Retina (tissue), 1 donor: Measurements from ENCODE around the gene PLD1.
A peak's percentile ranks its signal among the peaks of the same experiment; 100 is the strongest.
"Not testable (repeated sequence)": the region's sequence is repeated elsewhere in the genome, so short reads cannot be mapped to it uniquely, and the experiment has no call there.

Source experiments
- DNase-seq: peaks from one replicate; pipeline ENCODE4 v3.0.0-alpha.2; 2016

PLD1 gene, protein sequence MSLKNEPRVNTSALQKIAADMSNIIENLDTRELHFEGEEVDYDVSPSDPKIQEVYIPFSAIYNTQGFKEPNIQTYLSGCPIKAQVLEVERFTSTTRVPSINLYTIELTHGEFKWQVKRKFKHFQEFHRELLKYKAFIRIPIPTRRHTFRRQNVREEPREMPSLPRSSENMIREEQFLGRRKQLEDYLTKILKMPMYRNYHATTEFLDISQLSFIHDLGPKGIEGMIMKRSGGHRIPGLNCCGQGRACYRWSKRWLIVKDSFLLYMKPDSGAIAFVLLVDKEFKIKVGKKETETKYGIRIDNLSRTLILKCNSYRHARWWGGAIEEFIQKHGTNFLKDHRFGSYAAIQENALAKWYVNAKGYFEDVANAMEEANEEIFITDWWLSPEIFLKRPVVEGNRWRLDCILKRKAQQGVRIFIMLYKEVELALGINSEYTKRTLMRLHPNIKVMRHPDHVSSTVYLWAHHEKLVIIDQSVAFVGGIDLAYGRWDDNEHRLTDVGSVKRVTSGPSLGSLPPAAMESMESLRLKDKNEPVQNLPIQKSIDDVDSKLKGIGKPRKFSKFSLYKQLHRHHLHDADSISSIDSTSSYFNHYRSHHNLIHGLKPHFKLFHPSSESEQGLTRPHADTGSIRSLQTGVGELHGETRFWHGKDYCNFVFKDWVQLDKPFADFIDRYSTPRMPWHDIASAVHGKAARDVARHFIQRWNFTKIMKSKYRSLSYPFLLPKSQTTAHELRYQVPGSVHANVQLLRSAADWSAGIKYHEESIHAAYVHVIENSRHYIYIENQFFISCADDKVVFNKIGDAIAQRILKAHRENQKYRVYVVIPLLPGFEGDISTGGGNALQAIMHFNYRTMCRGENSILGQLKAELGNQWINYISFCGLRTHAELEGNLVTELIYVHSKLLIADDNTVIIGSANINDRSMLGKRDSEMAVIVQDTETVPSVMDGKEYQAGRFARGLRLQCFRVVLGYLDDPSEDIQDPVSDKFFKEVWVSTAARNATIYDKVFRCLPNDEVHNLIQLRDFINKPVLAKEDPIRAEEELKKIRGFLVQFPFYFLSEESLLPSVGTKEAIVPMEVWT

DNA sequence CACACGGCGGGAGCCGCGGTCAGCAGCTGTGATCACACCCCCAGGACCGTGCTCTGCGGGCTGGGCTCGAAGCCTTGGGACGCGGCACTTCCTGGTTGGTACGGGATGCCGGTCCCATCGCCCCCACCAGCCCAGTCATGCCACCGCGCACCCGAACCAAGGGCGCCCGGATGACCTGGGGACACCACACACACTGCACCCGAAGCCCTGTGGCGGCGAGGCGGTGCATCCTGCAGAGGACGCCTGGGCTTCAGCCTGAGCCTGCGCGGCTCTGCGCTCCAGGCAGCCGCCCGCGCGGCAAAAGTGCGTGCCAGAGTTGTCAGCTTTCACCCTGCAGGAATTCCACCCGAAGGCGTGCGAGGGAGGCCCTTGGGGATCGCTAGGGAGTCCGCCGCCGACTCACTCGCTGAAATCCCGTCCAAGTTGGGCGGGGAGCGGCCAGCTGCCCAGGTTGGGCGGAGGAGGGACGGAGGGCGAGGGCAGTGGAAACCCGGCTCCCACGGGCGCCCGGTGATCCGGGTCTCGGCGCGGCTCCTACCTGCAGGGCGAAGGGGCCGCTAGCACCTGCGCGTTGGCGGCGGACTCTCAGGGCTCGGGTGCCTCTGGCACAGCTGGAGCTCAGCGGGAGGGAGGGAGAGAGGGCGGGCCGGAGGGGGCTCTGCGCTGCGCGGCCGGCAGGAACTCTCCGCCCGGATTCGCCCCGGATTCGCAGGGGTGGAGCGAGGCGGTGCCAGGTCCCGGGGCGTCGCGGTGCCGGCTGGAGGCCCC lies at the start of gene PLD1:
Gene PLD1, minus strand, starts transcription at position 623 of the 768 bp plus-strand sequence. CDS start 72,432 bp downstream, outside the sequence.
- peak; percentile 86 for DNase-seq

DNA sequence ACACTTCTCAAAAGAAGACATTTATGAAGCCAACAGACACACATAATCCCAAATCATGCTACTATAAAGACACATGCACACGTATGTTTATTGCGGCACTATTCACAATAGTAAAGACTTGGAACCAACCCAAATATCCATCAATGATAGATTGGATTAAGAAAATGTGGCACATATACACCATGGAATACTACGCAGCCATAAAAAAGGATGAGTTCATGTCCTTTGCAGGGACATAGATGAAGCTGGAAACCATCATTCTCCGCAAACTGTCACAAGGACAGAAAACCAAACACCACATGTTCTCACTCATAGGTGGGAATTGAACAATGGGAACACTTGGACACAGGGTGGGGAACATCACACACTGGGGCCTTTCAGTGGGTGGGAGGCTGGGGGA lies 48.5 kb upstream of the PLD1 start:
- DNase-seq, result not testable (repeated sequence)

DNA sequence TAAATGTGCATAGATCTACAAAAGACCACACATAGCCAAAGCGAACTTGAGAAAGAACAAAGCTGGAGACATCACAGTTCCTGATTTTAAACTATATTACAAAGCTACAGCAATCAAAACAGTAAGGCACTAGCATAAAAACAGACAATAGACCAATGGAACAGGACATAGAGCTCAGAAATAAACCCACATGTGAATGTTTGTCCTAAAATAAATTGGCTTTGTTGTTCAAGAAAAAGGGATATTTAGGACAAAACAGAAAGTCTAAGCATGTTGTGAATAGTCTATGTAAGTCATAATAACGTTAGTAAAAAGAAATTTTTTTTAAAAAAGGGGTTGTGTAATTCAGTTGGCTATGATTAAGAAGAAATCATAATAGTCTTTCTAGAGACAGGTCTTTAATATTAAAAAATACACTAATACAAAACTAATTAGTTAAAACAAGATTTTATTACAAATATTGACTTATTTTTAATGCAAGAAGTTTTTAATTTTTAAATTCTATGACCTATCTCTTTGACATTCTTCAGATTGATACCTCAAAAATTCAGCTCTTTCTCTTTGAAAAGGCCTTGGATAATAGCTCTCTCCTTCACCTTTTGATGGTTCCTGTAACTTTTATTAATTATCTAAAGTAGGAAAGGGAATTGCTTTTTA lies 44.5 kb upstream of the PLD1 start:
- DNase-seq, result no peak

DNA sequence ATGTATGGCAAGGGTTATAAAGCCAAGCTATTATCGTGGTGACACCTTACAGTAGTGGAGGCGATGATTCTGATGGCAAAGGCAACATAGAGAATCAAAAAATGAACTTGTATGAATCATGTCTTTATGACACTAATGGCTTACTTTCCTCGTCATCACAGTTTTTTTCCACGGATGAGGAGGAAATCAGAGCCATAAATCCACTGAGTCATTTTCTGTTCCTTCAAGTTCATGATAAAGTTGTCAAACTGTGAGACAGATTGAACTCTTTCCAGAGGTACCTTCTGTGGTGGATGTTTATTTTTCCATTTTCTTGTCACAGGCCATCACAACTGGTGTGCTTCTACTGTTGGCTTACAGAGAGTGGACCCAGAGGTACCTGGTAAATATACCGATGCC lies 41.4 kb upstream of the PLD1 start:
- DNase-seq, result no peak

DNA sequence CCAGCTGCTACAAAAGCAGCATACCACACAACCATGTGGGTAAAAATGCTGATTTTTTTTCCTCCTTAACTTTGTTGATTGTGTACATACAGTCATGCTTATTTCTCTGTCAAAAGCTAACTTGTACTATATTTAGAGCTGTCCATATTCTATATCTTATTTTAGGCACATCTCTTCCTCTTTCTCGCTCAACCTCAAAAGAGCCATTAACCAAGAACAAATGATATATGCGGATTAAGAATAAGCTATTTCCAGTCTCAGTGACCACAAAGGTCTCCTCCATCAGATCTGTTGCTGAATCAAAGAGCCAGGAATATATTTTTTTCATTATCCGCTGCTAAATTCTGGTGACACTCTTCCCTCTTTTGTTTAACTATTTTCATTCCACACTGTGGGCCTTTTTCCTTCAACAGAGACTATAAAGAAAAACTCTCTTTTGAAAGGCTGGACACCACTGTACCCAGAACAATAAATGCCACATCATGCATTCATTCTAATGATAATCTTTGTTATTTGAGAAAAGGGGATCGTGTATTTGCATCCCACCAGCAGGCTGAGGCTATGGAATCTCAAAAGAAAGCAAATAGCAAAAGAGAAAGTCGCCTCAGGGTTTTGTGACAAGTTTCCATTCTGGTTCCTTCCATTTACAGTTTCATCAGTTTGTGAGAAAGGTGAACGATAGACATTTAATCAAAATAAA lies 40.8 kb upstream of the PLD1 start:
- no peak for DNase-seq

DNA sequence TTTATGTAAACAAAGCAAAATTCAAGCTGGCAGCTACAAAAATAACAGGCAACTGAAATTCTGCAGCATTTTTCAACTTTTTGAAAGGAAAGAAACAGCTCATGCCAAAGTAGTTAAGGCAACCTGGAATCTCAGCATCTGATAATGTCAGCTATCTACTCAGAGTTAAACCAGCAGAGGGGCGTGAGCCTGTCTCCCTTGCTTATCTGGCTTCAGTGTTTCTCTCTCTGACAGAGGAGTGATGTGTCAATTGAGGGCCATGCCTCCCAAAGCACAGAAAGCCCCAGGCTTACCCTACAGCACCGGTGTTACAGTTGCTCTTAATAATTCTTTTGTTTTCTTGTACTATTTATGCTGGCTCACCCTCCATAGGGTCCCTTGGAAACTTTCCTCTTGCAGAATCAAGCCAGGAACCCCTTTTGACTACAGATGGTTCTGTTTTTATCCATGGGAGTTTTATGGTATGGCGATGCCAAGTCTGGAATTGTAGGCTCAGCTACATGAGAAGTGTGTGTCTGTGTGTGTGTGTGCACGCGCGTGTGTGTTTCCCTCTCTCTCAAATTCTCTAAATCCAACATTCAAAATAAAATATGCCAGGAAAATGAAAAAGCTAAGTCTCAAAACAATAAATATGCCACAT lies 40.2 kb upstream of the PLD1 start:
- DNase-seq, result no peak

DNA sequence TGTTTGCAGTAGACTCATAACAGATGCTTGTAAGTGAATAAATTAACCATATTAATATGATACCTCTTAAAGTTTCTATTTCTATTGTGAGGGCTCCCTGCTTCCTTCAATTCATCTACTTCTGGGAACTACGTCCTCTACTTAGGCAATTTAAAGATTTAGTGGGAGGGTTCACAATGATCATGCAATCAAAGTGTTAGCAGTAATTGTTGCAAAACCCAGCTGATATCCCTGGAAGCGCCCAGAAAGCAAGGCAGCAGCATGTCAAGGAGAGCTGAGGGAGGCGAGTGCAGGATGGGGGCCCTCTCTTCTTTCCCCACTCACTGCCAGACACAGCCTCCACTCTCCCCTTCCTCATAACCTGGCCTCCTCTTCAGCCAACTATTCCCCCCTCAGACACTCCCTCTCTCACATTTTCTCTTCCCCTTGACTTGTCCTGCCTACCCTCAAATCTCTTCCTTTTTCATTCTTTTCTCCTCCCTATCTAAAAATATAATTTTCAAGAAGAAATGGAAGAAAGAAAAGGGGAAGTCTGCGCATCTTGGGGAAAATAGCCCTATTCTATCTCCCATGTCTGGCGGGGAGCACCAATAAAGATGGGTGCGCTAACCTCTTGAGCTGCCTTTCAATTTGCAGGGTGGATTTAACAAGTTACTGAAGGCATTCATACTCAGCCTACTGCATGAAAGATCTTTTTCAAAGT lies 39.5 kb upstream of the PLD1 start:
- no peak for DNase-seq

DNA sequence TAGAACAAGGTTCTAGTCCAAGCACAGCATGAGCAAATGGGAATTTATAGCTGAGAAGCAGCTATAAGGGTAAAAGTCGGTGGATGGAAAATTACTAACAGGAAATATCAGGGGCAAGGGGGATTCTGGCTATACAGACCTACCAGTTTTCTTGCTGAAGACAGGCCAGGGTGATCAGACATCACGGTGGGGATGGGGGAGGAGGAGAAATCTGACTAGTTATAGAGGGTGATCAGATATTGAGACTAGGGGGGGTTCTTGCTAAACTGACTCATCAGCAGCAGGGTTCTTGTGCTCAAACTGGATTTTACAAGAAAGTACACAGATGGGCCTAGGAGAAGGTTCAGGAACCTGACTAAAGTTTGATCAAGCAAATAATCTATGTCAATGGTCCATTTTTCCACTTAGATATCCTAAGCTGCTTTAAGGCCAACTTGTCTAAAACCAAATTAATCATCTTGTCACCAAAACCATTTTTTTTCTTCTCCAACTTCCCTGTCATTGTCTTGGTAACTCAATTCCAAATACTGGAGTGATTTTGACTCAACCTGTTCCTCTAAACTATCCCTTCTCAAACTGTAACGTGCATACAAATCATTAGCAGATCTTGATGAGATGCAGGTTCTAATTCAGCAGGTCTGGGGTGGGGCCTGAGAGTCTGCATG lies 37.4 kb upstream of the PLD1 start:
- DNase-seq, result no peak

DNA sequence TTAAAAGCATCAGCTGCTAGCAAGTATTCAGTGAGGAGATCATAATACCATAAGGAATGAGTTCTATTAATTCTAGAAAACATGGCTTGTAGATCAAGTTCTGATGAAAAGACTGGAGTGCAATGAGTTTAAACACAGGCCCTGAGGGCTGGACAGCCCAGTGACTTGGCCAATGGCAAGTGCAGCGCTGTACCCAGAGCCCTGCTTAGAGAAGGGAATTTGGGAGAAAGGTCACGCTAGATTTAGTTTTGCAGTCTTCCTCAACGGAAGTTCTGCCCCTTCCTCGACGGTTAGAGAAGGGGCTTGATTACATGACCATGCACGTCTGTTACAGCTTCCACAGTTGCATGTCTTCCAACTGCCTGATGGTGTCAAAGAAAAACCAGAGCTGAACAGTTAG lies 36.9 kb upstream of the PLD1 start:
- DNase-seq, result no peak

DNA sequence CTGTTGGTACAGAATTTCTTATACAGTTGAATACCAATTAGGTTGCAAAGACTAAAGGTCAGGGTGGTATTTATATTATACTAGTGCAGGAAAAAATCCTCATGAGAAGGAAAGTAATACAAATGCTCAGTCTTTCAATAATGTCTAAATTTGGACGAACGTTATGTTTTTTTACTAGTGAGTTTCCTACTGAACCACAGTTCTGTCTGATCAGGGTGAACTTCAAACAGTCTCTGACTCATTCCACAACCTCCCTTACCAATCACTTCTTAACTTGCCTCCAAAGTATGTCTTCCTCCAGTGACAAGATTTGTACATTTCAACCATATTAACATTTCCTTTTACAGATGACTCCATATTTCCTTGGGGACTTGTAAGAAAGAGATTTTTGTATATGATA lies 36.3 kb upstream of the PLD1 start:
- no peak for DNase-seq

DNA sequence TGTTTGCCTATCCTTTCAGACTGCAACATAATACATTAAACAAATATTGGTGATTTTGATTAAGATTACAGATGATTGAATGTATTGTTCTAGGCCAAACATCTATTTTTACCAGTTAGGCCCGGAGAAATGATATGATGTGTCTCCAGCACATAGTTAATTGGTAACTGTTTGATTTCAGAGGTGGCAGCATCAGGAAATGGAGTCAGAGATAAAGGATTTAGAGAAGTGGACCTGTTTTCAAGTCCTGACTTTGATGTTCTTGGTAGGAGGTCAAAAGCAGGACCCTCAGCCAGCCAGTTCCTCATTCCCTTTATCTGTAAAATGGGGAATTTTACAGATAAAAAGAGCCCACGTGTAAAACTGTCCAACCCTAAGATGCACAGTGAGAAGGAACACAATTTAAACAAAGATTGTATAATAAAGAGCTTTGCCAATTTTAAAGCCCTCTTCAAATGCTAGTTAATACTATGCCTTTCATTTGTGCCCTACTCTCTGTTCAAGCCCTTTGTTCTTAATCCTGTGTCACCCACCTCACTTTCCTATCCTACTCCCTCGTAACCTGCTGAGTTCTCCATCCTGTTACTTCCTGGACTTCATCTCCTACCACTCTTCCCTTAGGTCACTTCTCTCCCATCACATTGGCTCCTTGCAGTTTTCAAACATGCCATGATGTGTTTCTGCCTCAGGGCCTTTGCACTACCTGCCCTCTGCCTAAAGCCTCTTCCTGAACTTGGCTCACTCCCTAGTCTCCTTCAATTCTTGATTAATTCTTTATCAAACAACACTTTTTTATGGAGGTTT lies 35.4 kb upstream of the PLD1 start:
- DNase-seq, result no peak

DNA sequence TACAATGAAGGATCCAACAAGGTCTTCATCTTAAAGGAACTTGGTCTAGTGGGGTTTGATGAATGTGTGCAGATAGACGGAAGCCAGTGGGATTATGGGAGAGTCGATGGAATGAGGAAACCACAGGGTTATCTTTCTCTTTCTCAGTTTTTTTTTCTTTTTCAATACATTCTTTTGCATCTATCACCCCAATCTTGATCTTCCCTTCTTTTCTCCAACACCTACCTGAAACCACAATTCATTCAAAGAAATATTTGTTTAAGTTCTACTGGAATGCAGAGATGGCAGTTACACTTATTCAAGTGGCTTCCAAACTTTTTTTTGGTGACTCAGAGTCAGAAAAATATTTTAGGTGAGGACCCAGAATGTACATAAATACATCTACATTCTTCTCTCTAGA lies 34.6 kb upstream of the PLD1 start:
- DNase-seq, result no peak

DNA sequence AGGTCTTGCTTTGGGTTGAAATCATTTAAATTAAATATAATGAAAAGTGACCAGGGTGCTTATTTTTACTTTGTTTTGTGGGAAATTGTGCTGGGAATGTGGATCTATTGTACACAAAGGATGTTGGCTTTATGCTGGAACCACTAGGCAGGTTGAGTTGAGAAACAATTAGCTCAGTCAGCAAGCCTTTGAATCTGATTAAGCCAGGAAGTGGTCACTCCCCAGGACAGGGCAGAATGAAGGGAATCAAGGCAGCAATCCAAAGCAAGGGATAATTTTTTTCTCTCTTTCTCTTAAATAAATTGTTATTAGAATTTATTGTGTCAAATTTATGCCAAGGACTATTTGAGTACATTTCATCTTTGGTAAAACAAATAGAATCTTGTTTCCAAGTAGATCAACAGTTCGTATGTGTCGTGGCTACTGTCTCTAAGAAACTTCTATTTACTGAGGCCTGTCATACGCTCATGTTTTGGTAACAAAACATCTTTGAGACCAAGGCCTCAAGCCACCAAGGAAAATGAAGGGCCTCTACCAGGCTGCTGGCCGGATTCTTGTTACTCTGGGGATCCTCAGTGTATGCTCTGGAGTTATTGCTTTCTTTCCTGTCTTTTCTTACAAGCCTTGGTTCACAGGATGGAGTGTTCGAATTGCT lies 32.7 kb upstream of the PLD1 start, which contains the start of gene TMEM212:
Gene TMEM212, plus strand, starts transcription at position 486 of the 655 bp plus-strand sequence. Its CDS starts 35 bp downstream, at position 521.
- no peak for DNase-seq

DNA sequence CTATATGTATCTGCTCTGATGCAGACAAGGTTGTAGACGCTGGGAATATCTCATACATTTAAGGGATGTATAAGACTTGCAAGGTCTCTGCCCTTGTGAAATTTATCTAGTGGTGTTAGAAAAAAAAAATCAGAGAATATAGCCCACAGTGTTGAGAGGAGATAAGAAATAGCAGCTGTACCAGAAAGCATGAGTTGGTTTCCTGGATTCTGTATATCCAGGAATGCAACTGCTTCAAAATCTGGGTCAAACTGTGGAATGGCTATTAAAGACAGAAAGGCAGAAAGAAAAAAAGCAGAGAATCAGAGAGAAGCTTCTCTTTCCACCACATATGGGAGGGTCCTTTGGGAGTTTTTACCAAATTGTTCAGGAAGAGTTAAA lies 31.3 kb upstream of the PLD1 start:
- no peak for DNase-seq

DNA sequence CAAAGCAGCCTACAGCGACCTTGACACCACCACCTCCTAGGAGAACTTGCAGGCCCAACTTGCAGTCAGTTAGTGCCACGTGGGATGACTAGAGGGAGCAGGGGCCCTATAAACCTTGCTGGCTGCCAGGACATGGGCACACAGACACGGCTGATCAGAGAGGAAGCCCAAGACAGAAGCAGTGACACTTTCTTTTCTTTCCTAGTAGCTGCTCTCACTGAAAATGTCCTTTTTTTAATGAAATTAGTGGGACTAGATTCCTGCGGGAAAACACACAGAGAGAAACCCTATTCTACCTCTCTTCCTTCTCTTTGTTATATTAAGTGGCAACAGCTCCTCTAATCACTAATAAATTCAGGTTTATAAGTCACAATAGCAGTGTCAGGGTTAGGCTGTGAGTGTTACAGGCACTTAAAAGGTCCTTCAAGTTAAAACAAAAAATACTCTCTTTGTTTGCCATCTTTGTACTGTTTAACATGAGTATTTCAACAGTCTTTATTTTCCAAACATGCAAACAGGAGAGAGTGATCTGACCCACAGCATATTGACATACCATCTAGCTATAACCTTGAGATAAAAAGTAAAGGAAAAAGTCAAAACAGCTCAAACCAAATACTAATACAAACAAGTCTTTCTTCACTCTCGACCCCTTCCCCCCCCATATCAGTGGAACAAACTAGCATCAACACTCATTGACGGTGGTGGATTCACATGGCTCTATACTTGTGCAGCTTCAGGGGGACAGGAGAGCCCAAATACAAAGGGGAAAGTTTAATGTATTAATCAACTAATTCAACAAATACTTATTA lies 30.7 kb upstream of the PLD1 start:
- no peak for DNase-seq

DNA sequence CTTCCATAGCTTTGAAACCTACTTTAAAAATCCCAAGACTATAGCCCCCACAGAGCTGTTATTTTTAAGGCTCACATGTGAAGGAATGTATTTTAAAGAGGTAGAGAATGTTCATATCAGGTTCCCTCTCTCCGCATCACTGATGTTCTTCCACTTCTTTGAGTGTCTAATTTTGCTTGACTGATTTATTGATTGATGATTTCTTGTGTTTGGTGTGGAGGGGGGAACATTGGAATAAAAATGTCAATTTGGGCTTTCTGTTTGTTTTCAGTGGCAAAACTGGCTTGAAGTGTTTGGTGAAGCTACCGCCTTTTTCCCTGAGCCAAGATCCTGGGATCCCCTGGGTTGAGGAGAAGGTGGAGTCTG lies 30.1 kb upstream of the PLD1 start:
- no peak for DNase-seq

DNA sequence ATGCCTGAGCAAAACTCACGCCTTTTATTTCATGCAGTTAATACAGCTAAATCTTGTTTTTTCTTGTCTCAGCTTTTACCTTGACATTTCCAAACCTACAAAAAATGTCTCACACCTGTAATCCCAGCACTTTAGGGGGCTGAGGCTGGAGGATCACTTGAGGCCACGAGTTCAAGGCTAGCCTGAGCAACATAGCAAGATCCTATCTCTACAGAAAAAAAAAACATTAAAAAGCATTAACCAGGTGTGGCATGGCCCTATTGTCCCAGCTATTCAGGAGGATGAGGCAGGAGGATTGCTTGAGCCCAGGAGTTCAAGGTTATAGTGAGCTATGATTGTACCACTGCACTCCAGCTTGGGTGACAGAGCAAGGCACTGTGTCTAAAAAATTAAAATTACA lies 29.0 kb upstream of the PLD1 start:
- no peak for DNase-seq
